HG02943 (cell line): ENCODE data around the gene TOR4A.

Experiments
- ATAC-seq: cut with Tn5 transposase; IDR thresholded peaks from one replicate; pipeline ENCODE4 v1.9.1; 2021; ENCODE audit warnings: mild to moderate bottlenecking, low read depth, moderate library complexity; ENCODE audit not compliant: unreplicated experiment

TOR4A gene

GRCh38 chr9:137314561-137315560 is 37.3 kb downstream of the TOR4A start:
- no peak for ATAC-seq

GRCh38 chr9:137315581-137316011 is 38.1 kb downstream of the TOR4A start:
- ATAC-seq = no peak

- ATAC-seq = no peak
Measured at GRCh38 chr9:137316012-137316981, 38.8 kb downstream of the TOR4A start.

- no peak for ATAC-seq
Measured at GRCh38 chr9:137317021-137317717, 39.6 kb downstream of the TOR4A start.

GRCh38 chr9:137317718-137318511 is 40.4 kb downstream of the TOR4A start:
- no peak for ATAC-seq

GRCh38 chr9:137318602-137319001 is 41.1 kb downstream of the TOR4A start:
- ATAC-seq = no peak

GRCh38 chr9:137319011-137319738 is 41.6 kb downstream of the TOR4A start:
- no peak for ATAC-seq

GRCh38 chr9:137319739-137320551 is 42.4 kb downstream of the TOR4A start:
- no peak for ATAC-seq

GRCh38 chr9:137320555-137321384 is 43.2 kb downstream of the TOR4A start:
- ATAC-seq = no peak

- ATAC-seq = no peak
Measured at GRCh38 chr9:137321726-137322361, 44.3 kb downstream of the TOR4A start.

- ATAC-seq = no peak
Measured at GRCh38 chr9:137323531-137324331, 46.2 kb downstream of the TOR4A start.

- ATAC-seq = no peak
Measured at GRCh38 chr9:137325124-137325523, 47.6 kb downstream of the TOR4A start.

- ATAC-seq = no peak
Measured at GRCh38 chr9:137325799-137326198, 48.3 kb downstream of the TOR4A start.

- ATAC-seq = no peak
Measured at GRCh38 chr9:137326445-137327065, 49.0 kb downstream of the TOR4A start.
